ENCODE results near the gene IL16.

Gene IL16

GRCh38 chr15:81229586-81229985, 32.9 kb downstream of the IL16 start:
- no peak for TF ChIP-seq Cebpa-rat (IDR thresholded peaks at IDR 0.05)
- Histone ChIP-seq H3K4me3 (no peak overlapping the region), H3K9me3 (replicated peaks in 1 of 11) (peaks cover 0 to 9% (median 0%) of the 10 kb centered on the region in 11 experiments; a peak in 3 of 22 replicates), H3K9ac (no peak overlapping the region), H3K27ac (no peak overlapping the region), H3K4me2 (peak overlapping the region in 2 of 11 experiments; percentile 14 to 45; a peak in 2 of 22 replicates), H3K36me3 (no peaks in the 10 kb centered on the region), H4K20me1 (no peaks in the 10 kb centered on the region), H3K4me1 (peaks cover 0 to 27% (median 0%) of the 10 kb centered on the region in 10 experiments; a peak in 6 of 20 replicates), H3K27me3 (no peaks in the 10 kb centered on the region)

- Histone ChIP-seq H3K36me3 (no peaks in the 10 kb centered on the region), H3K27ac (no peak overlapping the region), H3K27me3 (no peaks in the 10 kb centered on the region), H3K4me1 (no peaks in the 10 kb centered on the region), H4K20me1 (no peaks in the 10 kb centered on the region), H3K4me3 (no peak overlapping the region), H3K9ac (no peak overlapping the region), H3K9me3 (replicated peaks in 1 of 11) (peaks cover 0 to 9% (median 0%) of the 10 kb centered on the region in 11 experiments; a peak in 4 of 22 replicates), H3K4me2 (no peak overlapping the region)
- no peak for TF ChIP-seq Cebpa-rat (IDR thresholded peaks at IDR 0.05)
Measured at GRCh38 chr15:81235276-81236123, 38.8 kb downstream of the IL16 start.

DNA sequence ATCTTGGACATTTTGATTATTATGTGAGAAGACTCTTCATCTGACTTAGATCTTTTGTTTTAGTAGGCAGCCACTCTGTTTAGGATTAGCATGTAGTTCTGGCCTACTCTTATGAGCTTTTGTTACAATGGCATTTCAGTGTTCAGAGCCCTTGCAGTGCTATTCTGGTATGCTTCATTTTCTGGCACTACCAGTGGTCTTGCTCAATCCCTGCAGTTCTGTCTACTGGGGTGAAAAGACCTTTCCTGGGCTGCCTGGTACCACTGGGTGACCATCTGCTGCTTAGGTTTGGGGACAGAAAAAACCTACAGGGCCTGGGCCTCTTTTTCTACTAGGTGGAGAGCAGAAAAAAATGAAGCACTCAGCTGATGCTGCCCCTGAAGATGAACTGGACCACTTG, 42.5 kb downstream of the IL16 start:
- H3K27ac ChIP-seq: no peak overlapping the region
- H3K4me1 ChIP-seq: no peaks in the 10 kb centered on the region
- no peak overlapping the region for H3K9ac ChIP-seq
- no peak overlapping the region for H3K4me3 ChIP-seq
- H3K9me3 ChIP-seq (replicated peaks in 1 of 11): peaks cover 10 to 23% (median 17%) of the 10 kb centered on the region in 11 experiments; a peak in 20 of 22 replicates
- H3K36me3 ChIP-seq: no peaks in the 10 kb centered on the region
- H4K20me1 ChIP-seq: no peaks in the 10 kb centered on the region
- no peak for TF ChIP-seq Cebpa-rat (IDR thresholded peaks at IDR 0.05)
- no peak overlapping the region for H3K4me2 ChIP-seq
- H3K27me3 ChIP-seq: no peaks in the 10 kb centered on the region

DNA sequence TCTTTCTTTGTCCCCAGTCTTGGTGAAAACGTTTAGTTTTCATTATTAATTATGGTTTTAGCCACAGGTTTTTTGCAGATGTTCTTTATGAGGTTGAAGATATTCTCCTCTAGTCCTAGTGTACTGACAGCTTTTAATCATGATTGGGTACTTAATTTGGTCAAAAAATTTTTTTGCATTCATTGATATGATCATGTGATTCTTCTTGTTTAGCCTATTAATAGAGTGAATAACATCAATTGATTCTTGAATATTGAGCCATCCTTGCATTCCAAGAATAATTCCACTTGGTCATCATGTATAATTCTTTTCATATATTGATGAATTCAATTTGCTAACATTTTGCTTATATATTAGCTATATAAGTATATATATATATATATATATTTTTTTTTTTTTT, 46.1 kb downstream of the IL16 start:
- Histone ChIP-seq H3K27ac (no peak overlapping the region), H4K20me1 (no peaks in the 10 kb centered on the region), H3K4me3 (no peak overlapping the region), H3K36me3 (no peaks in the 10 kb centered on the region), H3K9ac (no peak overlapping the region), H3K4me1 (no peaks in the 10 kb centered on the region), H3K27me3 (no peaks in the 10 kb centered on the region), H3K9me3 (replicated peaks in 1 of 11) (peaks cover 10 to 23% (median 17%) of the 10 kb centered on the region in 11 experiments; a peak in 21 of 22 replicates), H3K4me2 (no peak overlapping the region)
- no peak for TF ChIP-seq Cebpa-rat (IDR thresholded peaks at IDR 0.05)

DNA sequence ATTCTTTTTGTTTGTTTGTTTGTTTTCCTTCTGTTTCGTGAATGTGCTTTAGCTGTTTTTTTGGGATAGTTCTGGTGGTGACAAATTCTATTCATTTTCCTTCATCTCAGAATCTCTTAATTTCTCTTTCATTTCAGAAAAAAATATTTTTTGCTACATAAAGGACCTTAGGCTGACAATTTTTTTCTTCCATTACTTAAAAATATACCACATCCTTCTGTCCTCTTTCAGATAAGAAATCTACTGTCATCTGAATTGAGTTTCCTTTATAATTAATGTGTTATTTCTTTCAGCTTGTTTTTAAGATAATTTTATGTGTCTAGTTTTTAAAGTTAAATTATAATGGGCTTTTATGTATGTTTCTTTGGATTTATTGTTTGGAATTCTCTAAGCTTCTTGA, 47.6 kb downstream of the IL16 start:
- Histone ChIP-seq H3K9me3 (replicated peaks in 1 of 11) (peaks cover 10 to 26% (median 20%) of the 10 kb centered on the region in 11 experiments; a peak in 21 of 22 replicates), H3K36me3 (no peaks in the 10 kb centered on the region), H3K9ac (no peak overlapping the region), H3K27ac (no peak overlapping the region), H3K27me3 (no peaks in the 10 kb centered on the region), H4K20me1 (no peaks in the 10 kb centered on the region), H3K4me1 (no peaks in the 10 kb centered on the region), H3K4me2 (no peak overlapping the region), H3K4me3 (no peak overlapping the region)
- no peak for TF ChIP-seq Cebpa-rat (IDR thresholded peaks at IDR 0.05)

- no peaks in the 10 kb centered on the region for H4K20me1 ChIP-seq
- no peaks in the 10 kb centered on the region for H3K36me3 ChIP-seq
- H3K4me3 ChIP-seq: no peak overlapping the region
- H3K4me1 ChIP-seq: peaks cover 5 to 21% (median 14%) of the 10 kb centered on the region in 10 experiments; a peak in 16 of 20 replicates
- H3K9ac ChIP-seq: no peak overlapping the region
- peak overlapping the region in 10 of 11 experiments; percentile 7 to 66 (median 28); a peak in 17 of 22 replicates for H3K4me2 ChIP-seq
- peaks cover 12 to 23% (median 15%) of the 10 kb centered on the region in 11 experiments; a peak in 21 of 22 replicates for H3K9me3 ChIP-seq (replicated peaks in 1 of 11)
- H3K27me3 ChIP-seq: no peaks in the 10 kb centered on the region
- no peak overlapping the region for H3K27ac ChIP-seq
- no peak for TF ChIP-seq Cebpa-rat (IDR thresholded peaks at IDR 0.05)
Measured at GRCh38 chr15:81253846-81254245, 57.2 kb downstream of the IL16 start.

GRCh38 chr15:81254277-81254915, 57.7 kb downstream of the IL16 start:
- Histone ChIP-seq H3K4me2 (peak overlapping the region in 10 of 11 experiments; percentile 0 to 66 (median 27); a peak in 17 of 22 replicates), H3K27me3 (no peaks in the 10 kb centered on the region), H3K4me1 (peaks cover 5 to 25% (median 14%) of the 10 kb centered on the region in 10 experiments; a peak in 16 of 20 replicates), H3K36me3 (no peaks in the 10 kb centered on the region), H3K27ac (no peak overlapping the region), H3K4me3 (no peak overlapping the region), H3K9ac (no peak overlapping the region), H4K20me1 (no peaks in the 10 kb centered on the region), H3K9me3 (replicated peaks in 1 of 11) (peaks cover 11 to 18% (median 13%) of the 10 kb centered on the region in 11 experiments; a peak in 21 of 22 replicates)
- TF ChIP-seq Cebpa-rat (IDR thresholded peaks at IDR 0.05): no peak

DNA sequence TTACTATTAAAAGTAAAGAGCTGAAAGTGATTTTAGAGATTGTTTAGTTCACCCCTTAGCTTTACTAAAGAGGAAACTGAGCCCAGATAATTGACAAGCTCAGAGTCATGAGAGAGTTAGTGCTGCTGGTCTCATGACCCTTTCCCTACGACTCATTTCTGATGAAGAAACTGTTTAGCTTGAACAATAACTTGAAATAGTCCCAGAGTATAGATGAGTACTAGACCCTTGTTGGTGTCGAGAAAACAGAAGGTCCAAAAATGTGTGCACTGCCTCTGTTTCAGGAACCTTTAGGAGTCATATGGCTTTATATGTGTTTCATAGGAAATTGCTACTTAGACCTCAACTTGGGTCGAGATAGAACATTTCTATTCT, 58.2 kb downstream of the IL16 start:
- no peaks in the 10 kb centered on the region for H3K27me3 ChIP-seq
- peaks cover 5 to 30% (median 14%) of the 10 kb centered on the region in 10 experiments; a peak in 16 of 20 replicates for H3K4me1 ChIP-seq
- H4K20me1 ChIP-seq: no peaks in the 10 kb centered on the region
- H3K4me3 ChIP-seq: no peak overlapping the region
- H3K9me3 ChIP-seq (replicated peaks in 1 of 11): peaks cover 6 to 13% (median 10%) of the 10 kb centered on the region in 11 experiments; a peak in 21 of 22 replicates
- H3K27ac ChIP-seq: no peak overlapping the region
- H3K4me2 ChIP-seq: peak overlapping the region in 3 of 11 experiments; percentile 7 to 66 (median 58); a peak in 4 of 22 replicates
- no peak overlapping the region for H3K9ac ChIP-seq
- H3K36me3 ChIP-seq: no peaks in the 10 kb centered on the region
- TF ChIP-seq Cebpa-rat (IDR thresholded peaks at IDR 0.05): no peak

GRCh38 chr15:81255315-81255957, 58.8 kb downstream of the IL16 start:
- H3K27me3 ChIP-seq: no peaks in the 10 kb centered on the region
- H3K9ac ChIP-seq: no peak overlapping the region
- H3K4me3 ChIP-seq: no peak overlapping the region
- H3K36me3 ChIP-seq: no peaks in the 10 kb centered on the region
- H3K4me2 ChIP-seq: peak overlapping the region in 2 of 11 experiments; percentile 58 to 66; a peak in 4 of 22 replicates
- H3K9me3 ChIP-seq (replicated peaks in 1 of 11): peaks cover under 1 to 10% (median 4%) of the 10 kb centered on the region in 11 experiments; a peak in 16 of 22 replicates
- H3K4me1 ChIP-seq: peaks cover 5 to 30% (median 14%) of the 10 kb centered on the region in 10 experiments; a peak in 16 of 20 replicates
- H4K20me1 ChIP-seq: no peaks in the 10 kb centered on the region
- TF ChIP-seq Cebpa-rat (IDR thresholded peaks at IDR 0.05): no peak
- H3K27ac ChIP-seq: no peak overlapping the region
